ENCODE measurements around the gene CACNA1D.

GRCh38 chr3:53614307-53614706, 119.9 kb downstream of the CACNA1D start:
- no peak for TF ChIP-seq CTCF (conservative IDR thresholded peaks at IDR 0.05 in 1 of 2, IDR thresholded peaks at IDR 0.05 in 1 of 2; ENCODE audit: low read depth in 1 of 2, low read length in 2 of 2)
- TF ChIP-seq EZH2 (IDR thresholded peaks at IDR 0.05; ENCODE audit: low read length, missing control alignments) = no peak
